Measurements from ENCODE around the gene AKT1. TPM values are rescaled to one million over a fixed set of nuclear protein-coding genes. Genes with fewer than 3 reads are reported as not detected.
"Not testable (repeated sequence)": the region's sequence is repeated elsewhere in the genome, so short reads cannot be mapped to it uniquely, and the experiment has no call there.

The AKT1 gene
- total and polyA plus RNA-seq, 2 of the 4 experiments (the other 2 are of a cell fraction): 193 to 221 TPM

GRCh38 chr14:104841730-104842129 lies 46.2 kb upstream of the AKT1 start:
- no peaks in the 10 kb centered on the region; the same call in 1 of the 2 replicates for H3K4me1 ChIP-seq (ENCODE audit: control insufficient read depth, insufficient read depth, low read length)
- H4K91ac ChIP-seq (ENCODE audit: insufficient read depth, low read depth, low read length): no peak overlapping the region
- no peaks in the 10 kb centered on the region for H3K9me1 ChIP-seq (ENCODE audit: insufficient read depth, low read length)
- H2BK15ac ChIP-seq (ENCODE audit: low read depth, low read length): no peak overlapping the region
- TF ChIP-seq NFE2L2 (IDR thresholded peaks at IDR 0.05; ENCODE audit: low read depth, low read length): no peak
- no peak overlapping the region for H2AFZ ChIP-seq (replicated peaks; ENCODE audit: low read length, poor library complexity)
- no TSS peak for BruUV-seq (replicated peaks)
- in situ Hi-C loops (cut with MboI; ENCODE audit: low sequenced_read_pairs): no loop called here
- H2BK20ac ChIP-seq (ENCODE audit: low read depth, low read length): no peak overlapping the region
- no peak overlapping the region for H3K56ac ChIP-seq (ENCODE audit: extremely low read depth, insufficient read depth, low read length)
- H4K5ac ChIP-seq (ENCODE audit: low read depth, low read length): no peak overlapping the region
- ChIA-PET CTCF (interaction anchor here (1.0 kb wide), 1 partner anchor 16 kb away, joined by 4 read pairs; no protein-coding TSS in a partner anchor), POLR2A (ENCODE audit: unreplicated experiment) (no interaction called here)
- no peak overlapping the region for H3K14ac ChIP-seq (replicated peaks; ENCODE audit: low read depth, low read length)
- WGBS, 2 experiments (ENCODE audit: extremely low coverage in 2 of 2, insufficient read length in 1 of 2): no CpG with 5 or more reads among the region's 1 CpG
- no peak overlapping the region for H3K4me2 ChIP-seq (ENCODE audit: low read depth, low read length)
- H2BK5ac ChIP-seq (ENCODE audit: low read depth, low read length, poor library complexity, severe bottlenecking): no peak overlapping the region
- dilution Hi-C loops (cut with HindIII; ENCODE audit: low sequenced_read_pairs, unreplicated experiment): no loop called here
- peaks cover 52% of the 10 kb centered on the region for H3K27me3 ChIP-seq (ENCODE audit: control insufficient read depth, insufficient read depth, low read length)
- H3K36me3 ChIP-seq (ENCODE audit: control insufficient read depth, insufficient read depth, low read length): no peaks in the 10 kb centered on the region
- intact Hi-C loops (cut with micrococcal nuclease): no loop called here
- no peaks in the 10 kb centered on the region; the same call in 1 of the 2 replicates for H4K20me1 ChIP-seq (ENCODE audit: insufficient read depth, low read length)
- H3K4ac ChIP-seq (ENCODE audit: low read depth, low read length): no peak overlapping the region
- no peak overlapping the region for H3K18ac ChIP-seq (ENCODE audit: low read depth, low read length)
- ATAC-seq (ENCODE audit: low read depth) (no peak), DNase-seq (no peak)
- no peak overlapping the region for H2AK5ac ChIP-seq (ENCODE audit: low read depth, low read length)
- no peak overlapping the region for H3K23ac ChIP-seq (ENCODE audit: low read depth, low read length)
- H3K9me3 ChIP-seq (ENCODE audit: control insufficient read depth, insufficient read depth, low read length): peaks cover 5% of the 10 kb centered on the region
- H2BK120ac ChIP-seq (ENCODE audit: low read depth, low read length): no peak overlapping the region
- no peaks in the 10 kb centered on the region for H3K79me1 ChIP-seq (ENCODE audit: low read depth in 1 of 2, low read length in 2 of 2)
- H3K9ac ChIP-seq (ENCODE audit: low read depth, low read length): no peak overlapping the region
- H3K27ac ChIP-seq (ENCODE audit: insufficient read depth, low read length): no peak overlapping the region
- H4K8ac ChIP-seq (ENCODE audit: low read depth in 2 of 2, low read length in 2 of 2): no peak overlapping the region
- H2AK9ac ChIP-seq (replicated peaks; ENCODE audit: low read depth, low read length, poor library complexity): no peak overlapping the region
- no peak overlapping the region for H3K4me3 ChIP-seq (ENCODE audit: insufficient read depth, low read depth, low read length)

GRCh38 chr14:104836171-104836935 lies 40.8 kb upstream of the AKT1 start:
- BruUV-seq (replicated peaks); H3K79me1 ChIP-seq (ENCODE audit: low read depth in 1 of 2, low read length in 2 of 2); H3K36me3 ChIP-seq (ENCODE audit: control insufficient read depth, insufficient read depth, low read length); H3K4me2 ChIP-seq (ENCODE audit: low read depth, low read length); H3K4me1 ChIP-seq (ENCODE audit: control insufficient read depth, insufficient read depth, low read length); H2BK20ac ChIP-seq (ENCODE audit: low read depth, low read length); H3K27me3 ChIP-seq (ENCODE audit: control insufficient read depth, insufficient read depth, low read length); intact Hi-C loops (cut with micrococcal nuclease); H3K9me3 ChIP-seq (ENCODE audit: control insufficient read depth, insufficient read depth, low read length); H2BK5ac ChIP-seq (ENCODE audit: low read depth, low read length, poor library complexity, severe bottlenecking); H3K9ac ChIP-seq (ENCODE audit: low read depth, low read length); H3K56ac ChIP-seq (ENCODE audit: extremely low read depth, insufficient read depth, low read length); H3K14ac ChIP-seq (replicated peaks; ENCODE audit: low read depth, low read length); H2AK9ac ChIP-seq (replicated peaks; ENCODE audit: low read depth, low read length, poor library complexity); ATAC-seq (ENCODE audit: low read depth); H4K91ac ChIP-seq (ENCODE audit: insufficient read depth, low read depth, low read length); H4K20me1 ChIP-seq (ENCODE audit: insufficient read depth, low read length); CTCF ChIA-PET; H3K23ac ChIP-seq (ENCODE audit: low read depth, low read length); H3K4me3 ChIP-seq (ENCODE audit: insufficient read depth, low read depth, low read length); H4K5ac ChIP-seq (ENCODE audit: low read depth, low read length); DNase-seq; H2BK15ac ChIP-seq (ENCODE audit: low read depth, low read length); H3K4ac ChIP-seq (ENCODE audit: low read depth, low read length); dilution Hi-C loops (cut with HindIII; ENCODE audit: low sequenced_read_pairs, unreplicated experiment); POLR2A ChIA-PET (ENCODE audit: unreplicated experiment); H4K8ac ChIP-seq (ENCODE audit: low read depth in 2 of 2, low read length in 2 of 2); H3K27ac ChIP-seq (ENCODE audit: insufficient read depth, low read length); H2AK5ac ChIP-seq (ENCODE audit: low read depth, low read length); H3K9me1 ChIP-seq (ENCODE audit: insufficient read depth, low read length); H2BK120ac ChIP-seq (ENCODE audit: low read depth, low read length); H2AFZ ChIP-seq (replicated peaks; ENCODE audit: low read length, poor library complexity); in situ Hi-C loops (cut with MboI; ENCODE audit: low sequenced_read_pairs); H3K18ac ChIP-seq (ENCODE audit: low read depth, low read length): not testable (repeated sequence)
- 93% methylated on average over 6 of the region's 41 CpGs; no CpG with 5 or more reads in 1 of the 2 experiments for WGBS, 2 experiments (ENCODE audit: extremely low coverage in 2 of 2, insufficient read length in 1 of 2)
